WTC11 (cell line): ENCODE measurements around the gene SAMD4A. TPM values are rescaled to one million over a fixed set of nuclear protein-coding genes. Genes with fewer than 3 reads are reported as not detected.

Experiments used
- ATAC-seq: fragments of 200-7000 bp; cut with Tn5 transposase; 2 replicates; pipeline ENCODE4 v1.10.0; 2021; ENCODE audit warnings: mild to moderate bottlenecking, moderate library complexity
- CTCF ChIA-PET: fragments of 300-600 bp; sonication (Branson Sonifier 250); formaldehyde crosslinking; loops from one replicate; lab custom pipeline; 2021; ENCODE audit warnings: antibody characterized with exemption; lab: Charles Lee
- POLR2A ChIA-PET: fragments of 350-600 bp; sonication (Branson Sonifier 250); formaldehyde crosslinking; loops from one replicate; lab custom pipeline; 2021; ENCODE audit warnings: antibody characterized with exemption; lab: Charles Lee
- DNase-seq: peaks from one replicate; pipeline ENCODE4 v3.0.0; 2021; ENCODE audit warnings: low spot score
- H3K27ac Mint-ChIP-seq: 2 replicates; pipeline ENCODE4 v1.8.0; 2021; ENCODE audit warnings: mixed read lengths
- H3K27me3 Mint-ChIP-seq: 2 replicates; pipeline ENCODE4 v1.8.0; 2021; ENCODE audit warnings: low read depth, mild to moderate bottlenecking, moderate library complexity, mixed read lengths
- H3K36me3 Mint-ChIP-seq: 2 replicates; pipeline ENCODE4 v1.8.0; 2021; ENCODE audit warnings: mixed read lengths
- H3K4me1 Mint-ChIP-seq: 2 replicates; pipeline ENCODE4 v1.8.0; 2022; ENCODE audit warnings: mixed read lengths
- H3K4me3 Mint-ChIP-seq: 2 replicates; pipeline ENCODE4 v1.8.0; 2021; ENCODE audit warnings: mild to moderate bottlenecking, moderate library complexity, mixed read lengths
- H3K9me3 Mint-ChIP-seq: 2 replicates; pipeline ENCODE4 v1.8.0; 2021; ENCODE audit warnings: mixed read lengths
- GABPB1 ChIP-seq: sonication (generic); formaldehyde crosslinking; IDR thresholded peaks from 2 replicates; pipeline ENCODE4 v1.8.1; 2023; ENCODE audit warnings: mild to moderate bottlenecking, missing genetic modification reagents
- MYBL2 ChIP-seq: sonication (generic); formaldehyde crosslinking; IDR thresholded peaks from 2 replicates; pipeline ENCODE4 v1.8.1; 2023; ENCODE audit warnings: mild to moderate bottlenecking, moderate library complexity, missing genetic modification reagents
- RELA ChIP-seq: sonication (generic); formaldehyde crosslinking; IDR thresholded peaks from 2 replicates; pipeline ENCODE4 v1.8.1; 2022; ENCODE audit warnings: missing genetic modification reagents, mild to moderate bottlenecking, borderline replicate concordance
- TEAD1 ChIP-seq: sonication (generic); formaldehyde crosslinking; IDR thresholded peaks from 2 replicates; pipeline ENCODE4 v1.8.0; 2022; ENCODE audit warnings: mild to moderate bottlenecking, missing genetic modification reagents
- TEAD4 ChIP-seq: sonication (generic); formaldehyde crosslinking; IDR thresholded peaks from 2 replicates; pipeline ENCODE4 v1.8.0; 2022; ENCODE audit warnings: mild to moderate bottlenecking, missing genetic modification reagents
- ZNF138 ChIP-seq: sonication (generic); formaldehyde crosslinking; conservative IDR thresholded peaks from 2 replicates; pipeline ENCODE4 v1.8.1; 2022; ENCODE audit warnings: mild to moderate bottlenecking, moderate library complexity, missing genetic modification reagents
- ZNF671 ChIP-seq: fragments of 250-450 bp; sonication (Bioruptor Pico); IDR thresholded peaks from 2 replicates; pipeline ENCODE4 v1.8.0; 2021; ENCODE audit warnings: mild to moderate bottlenecking
- total RNA-seq: library from RNA; stranded (reverse); gene quantifications from 3 replicates; pipeline ENCODE4 v1.2.3, GENCODE V29; 2021
- TF ChIP-seq, protein P1 (sequence below): sonication (generic); formaldehyde crosslinking; IDR thresholded peaks from 2 replicates; pipeline ENCODE4 v1.8.0; 2022; ENCODE audit warnings: mild to moderate bottlenecking, missing genetic modification reagents
- TF ChIP-seq, protein P2 (sequence below): sonication (generic); formaldehyde crosslinking; IDR thresholded peaks from 2 replicates; pipeline ENCODE4 v1.8.1; 2023; ENCODE audit warnings: mild to moderate bottlenecking, missing genetic modification reagents, moderate library complexity
- TF ChIP-seq, protein P3 (sequence below): sonication (generic); formaldehyde crosslinking; IDR thresholded peaks from 2 replicates; pipeline ENCODE4 v1.8.0; 2023; ENCODE audit warnings: mild to moderate bottlenecking, missing genetic modification reagents
- TF ChIP-seq, protein P4 (sequence below): sonication (generic); formaldehyde crosslinking; IDR thresholded peaks from 2 replicates; pipeline ENCODE4 v1.8.1; 2023; ENCODE audit warnings: mild to moderate bottlenecking, missing genetic modification reagents, moderate library complexity
- TF ChIP-seq, protein P5 (sequence below): sonication (generic); formaldehyde crosslinking; IDR thresholded peaks from 2 replicates; pipeline ENCODE4 v1.8.0; 2023; ENCODE audit warnings: missing genetic modification reagents
- TF ChIP-seq, protein P6 (sequence below): sonication (generic); formaldehyde crosslinking; IDR thresholded peaks from 2 replicates; pipeline ENCODE4 v1.8.1; 2023; ENCODE audit warnings: mild to moderate bottlenecking, missing genetic modification reagents, borderline replicate concordance
- TF ChIP-seq, protein P7 (sequence below): fragments of 250-450 bp; sonication (Bioruptor Pico); IDR thresholded peaks from 2 replicates; pipeline ENCODE4 v1.9.0; 2021; ENCODE audit warnings: mild to moderate bottlenecking, borderline replicate concordance

The SAMD4A gene
- total RNA-seq, 1 experiment from 2014 or later, result 6.0 TPM

DNA sequence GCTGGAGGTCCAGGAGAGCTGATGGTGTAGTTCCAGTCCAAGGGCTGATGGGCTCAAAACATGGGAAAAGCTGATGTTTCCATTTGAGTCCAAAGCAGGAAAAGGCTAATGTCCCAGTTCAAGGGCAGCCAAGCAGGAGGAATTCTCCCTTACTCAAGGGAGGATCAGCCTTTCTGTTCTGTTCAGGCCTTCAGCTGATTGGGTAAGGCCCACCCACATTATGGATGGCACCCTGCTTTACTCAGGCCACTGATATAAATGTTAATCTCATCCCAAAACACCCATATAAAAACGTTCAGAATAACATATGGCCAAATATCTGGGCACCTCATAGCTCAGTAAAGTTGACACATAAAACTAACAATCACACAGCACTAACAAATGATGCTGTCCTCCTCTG lies 64.1 kb downstream of the SAMD4A start:
- ATAC-seq (no peak), DNase-seq (no peak)
- H3K4me3 Mint-ChIP-seq, result no peak overlapping the region
- peaks cover 13% of the 10 kb centered on the region for H3K9me3 Mint-ChIP-seq
- H3K27me3 Mint-ChIP-seq, result no peaks in the 10 kb centered on the region
- ChIA-PET CTCF (interaction anchor here (1.3 kb wide), 1 partner anchor 12 kb away, joined by 5 read pairs; no protein-coding TSS in a partner anchor), POLR2A (no interaction called here)
- no peak for TF ChIP-seq ZNF671 (CRISPR knock-in tag)
- TF ChIP-seq, protein P1, sequence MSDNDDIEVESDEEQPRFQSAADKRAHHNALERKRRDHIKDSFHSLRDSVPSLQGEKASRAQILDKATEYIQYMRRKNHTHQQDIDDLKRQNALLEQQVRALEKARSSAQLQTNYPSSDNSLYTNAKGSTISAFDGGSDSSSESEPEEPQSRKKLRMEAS (CRISPR knock-in tag), result no peak
- TF ChIP-seq, protein P2, sequence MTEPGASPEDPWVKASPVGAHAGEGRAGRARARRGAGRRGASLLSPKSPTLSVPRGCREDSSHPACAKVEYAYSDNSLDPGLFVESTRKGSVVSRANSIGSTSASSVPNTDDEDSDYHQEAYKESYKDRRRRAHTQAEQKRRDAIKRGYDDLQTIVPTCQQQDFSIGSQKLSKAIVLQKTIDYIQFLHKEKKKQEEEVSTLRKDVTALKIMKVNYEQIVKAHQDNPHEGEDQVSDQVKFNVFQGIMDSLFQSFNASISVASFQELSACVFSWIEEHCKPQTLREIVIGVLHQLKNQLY (CRISPR knock-in tag), result no peak
- no peak for TF ChIP-seq ZNF138 (CRISPR knock-in tag)
- no peak for TF ChIP-seq RELA (CRISPR knock-in tag)
- TF ChIP-seq, protein P3, sequence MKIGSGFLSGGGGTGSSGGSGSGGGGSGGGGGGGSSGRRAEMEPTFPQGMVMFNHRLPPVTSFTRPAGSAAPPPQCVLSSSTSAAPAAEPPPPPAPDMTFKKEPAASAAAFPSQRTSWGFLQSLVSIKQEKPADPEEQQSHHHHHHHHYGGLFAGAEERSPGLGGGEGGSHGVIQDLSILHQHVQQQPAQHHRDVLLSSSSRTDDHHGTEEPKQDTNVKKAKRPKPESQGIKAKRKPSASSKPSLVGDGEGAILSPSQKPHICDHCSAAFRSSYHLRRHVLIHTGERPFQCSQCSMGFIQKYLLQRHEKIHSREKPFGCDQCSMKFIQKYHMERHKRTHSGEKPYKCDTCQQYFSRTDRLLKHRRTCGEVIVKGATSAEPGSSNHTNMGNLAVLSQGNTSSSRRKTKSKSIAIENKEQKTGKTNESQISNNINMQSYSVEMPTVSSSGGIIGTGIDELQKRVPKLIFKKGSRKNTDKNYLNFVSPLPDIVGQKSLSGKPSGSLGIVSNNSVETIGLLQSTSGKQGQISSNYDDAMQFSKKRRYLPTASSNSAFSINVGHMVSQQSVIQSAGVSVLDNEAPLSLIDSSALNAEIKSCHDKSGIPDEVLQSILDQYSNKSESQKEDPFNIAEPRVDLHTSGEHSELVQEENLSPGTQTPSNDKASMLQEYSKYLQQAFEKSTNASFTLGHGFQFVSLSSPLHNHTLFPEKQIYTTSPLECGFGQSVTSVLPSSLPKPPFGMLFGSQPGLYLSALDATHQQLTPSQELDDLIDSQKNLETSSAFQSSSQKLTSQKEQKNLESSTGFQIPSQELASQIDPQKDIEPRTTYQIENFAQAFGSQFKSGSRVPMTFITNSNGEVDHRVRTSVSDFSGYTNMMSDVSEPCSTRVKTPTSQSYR, result no peak
- no peak for TF ChIP-seq GABPB1 (CRISPR knock-in tag)
- TF ChIP-seq, protein P4, sequence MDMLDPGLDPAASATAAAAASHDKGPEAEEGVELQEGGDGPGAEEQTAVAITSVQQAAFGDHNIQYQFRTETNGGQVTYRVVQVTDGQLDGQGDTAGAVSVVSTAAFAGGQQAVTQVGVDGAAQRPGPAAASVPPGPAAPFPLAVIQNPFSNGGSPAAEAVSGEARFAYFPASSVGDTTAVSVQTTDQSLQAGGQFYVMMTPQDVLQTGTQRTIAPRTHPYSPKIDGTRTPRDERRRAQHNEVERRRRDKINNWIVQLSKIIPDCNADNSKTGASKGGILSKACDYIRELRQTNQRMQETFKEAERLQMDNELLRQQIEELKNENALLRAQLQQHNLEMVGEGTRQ (CRISPR knock-in tag), result no peak
- TF ChIP-seq TEAD4 (CRISPR knock-in tag), result no peak
- TF ChIP-seq, protein P5, sequence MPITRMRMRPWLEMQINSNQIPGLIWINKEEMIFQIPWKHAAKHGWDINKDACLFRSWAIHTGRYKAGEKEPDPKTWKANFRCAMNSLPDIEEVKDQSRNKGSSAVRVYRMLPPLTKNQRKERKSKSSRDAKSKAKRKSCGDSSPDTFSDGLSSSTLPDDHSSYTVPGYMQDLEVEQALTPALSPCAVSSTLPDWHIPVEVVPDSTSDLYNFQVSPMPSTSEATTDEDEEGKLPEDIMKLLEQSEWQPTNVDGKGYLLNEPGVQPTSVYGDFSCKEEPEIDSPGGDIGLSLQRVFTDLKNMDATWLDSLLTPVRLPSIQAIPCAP, result no peak
- TF ChIP-seq, protein P6, sequence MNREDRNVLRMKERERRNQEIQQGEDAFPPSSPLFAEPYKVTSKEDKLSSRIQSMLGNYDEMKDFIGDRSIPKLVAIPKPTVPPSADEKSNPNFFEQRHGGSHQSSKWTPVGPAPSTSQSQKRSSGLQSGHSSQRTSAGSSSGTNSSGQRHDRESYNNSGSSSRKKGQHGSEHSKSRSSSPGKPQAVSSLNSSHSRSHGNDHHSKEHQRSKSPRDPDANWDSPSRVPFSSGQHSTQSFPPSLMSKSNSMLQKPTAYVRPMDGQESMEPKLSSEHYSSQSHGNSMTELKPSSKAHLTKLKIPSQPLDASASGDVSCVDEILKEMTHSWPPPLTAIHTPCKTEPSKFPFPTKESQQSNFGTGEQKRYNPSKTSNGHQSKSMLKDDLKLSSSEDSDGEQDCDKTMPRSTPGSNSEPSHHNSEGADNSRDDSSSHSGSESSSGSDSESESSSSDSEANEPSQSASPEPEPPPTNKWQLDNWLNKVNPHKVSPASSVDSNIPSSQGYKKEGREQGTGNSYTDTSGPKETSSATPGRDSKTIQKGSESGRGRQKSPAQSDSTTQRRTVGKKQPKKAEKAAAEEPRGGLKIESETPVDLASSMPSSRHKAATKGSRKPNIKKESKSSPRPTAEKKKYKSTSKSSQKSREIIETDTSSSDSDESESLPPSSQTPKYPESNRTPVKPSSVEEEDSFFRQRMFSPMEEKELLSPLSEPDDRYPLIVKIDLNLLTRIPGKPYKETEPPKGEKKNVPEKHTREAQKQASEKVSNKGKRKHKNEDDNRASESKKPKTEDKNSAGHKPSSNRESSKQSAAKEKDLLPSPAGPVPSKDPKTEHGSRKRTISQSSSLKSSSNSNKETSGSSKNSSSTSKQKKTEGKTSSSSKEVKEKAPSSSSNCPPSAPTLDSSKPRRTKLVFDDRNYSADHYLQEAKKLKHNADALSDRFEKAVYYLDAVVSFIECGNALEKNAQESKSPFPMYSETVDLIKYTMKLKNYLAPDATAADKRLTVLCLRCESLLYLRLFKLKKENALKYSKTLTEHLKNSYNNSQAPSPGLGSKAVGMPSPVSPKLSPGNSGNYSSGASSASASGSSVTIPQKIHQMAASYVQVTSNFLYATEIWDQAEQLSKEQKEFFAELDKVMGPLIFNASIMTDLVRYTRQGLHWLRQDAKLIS (CRISPR knock-in tag), result no peak
- TF ChIP-seq MYBL2 (CRISPR knock-in tag), result no peak
- no peak for TF ChIP-seq TEAD1 (CRISPR knock-in tag)
- peaks cover 4% of the 10 kb centered on the region; the same call in 1 of the 2 replicates for H3K36me3 Mint-ChIP-seq
- H3K4me1 Mint-ChIP-seq, result peaks cover 26% of the 10 kb centered on the region
- no peak overlapping the region for H3K27ac Mint-ChIP-seq

DNA sequence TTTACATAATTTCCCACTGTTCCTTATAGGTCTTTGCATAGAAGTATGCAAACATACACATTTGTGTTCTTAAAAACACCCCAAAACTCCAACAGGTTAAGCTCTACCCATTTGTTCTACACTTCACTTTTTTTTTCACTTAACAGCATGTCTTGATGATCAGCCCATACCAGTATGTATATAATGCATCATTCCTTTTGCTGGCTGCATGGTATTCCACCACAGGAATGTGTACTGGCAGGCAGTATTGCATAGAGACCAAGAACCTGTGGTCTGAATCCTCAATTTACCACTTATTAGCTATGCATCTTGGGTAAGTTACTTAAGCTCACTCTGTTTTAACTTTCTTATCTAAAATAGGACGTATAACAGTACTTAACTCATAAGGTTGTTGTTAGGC lies 65.5 kb downstream of the SAMD4A start:
- TF ChIP-seq, protein P7, sequence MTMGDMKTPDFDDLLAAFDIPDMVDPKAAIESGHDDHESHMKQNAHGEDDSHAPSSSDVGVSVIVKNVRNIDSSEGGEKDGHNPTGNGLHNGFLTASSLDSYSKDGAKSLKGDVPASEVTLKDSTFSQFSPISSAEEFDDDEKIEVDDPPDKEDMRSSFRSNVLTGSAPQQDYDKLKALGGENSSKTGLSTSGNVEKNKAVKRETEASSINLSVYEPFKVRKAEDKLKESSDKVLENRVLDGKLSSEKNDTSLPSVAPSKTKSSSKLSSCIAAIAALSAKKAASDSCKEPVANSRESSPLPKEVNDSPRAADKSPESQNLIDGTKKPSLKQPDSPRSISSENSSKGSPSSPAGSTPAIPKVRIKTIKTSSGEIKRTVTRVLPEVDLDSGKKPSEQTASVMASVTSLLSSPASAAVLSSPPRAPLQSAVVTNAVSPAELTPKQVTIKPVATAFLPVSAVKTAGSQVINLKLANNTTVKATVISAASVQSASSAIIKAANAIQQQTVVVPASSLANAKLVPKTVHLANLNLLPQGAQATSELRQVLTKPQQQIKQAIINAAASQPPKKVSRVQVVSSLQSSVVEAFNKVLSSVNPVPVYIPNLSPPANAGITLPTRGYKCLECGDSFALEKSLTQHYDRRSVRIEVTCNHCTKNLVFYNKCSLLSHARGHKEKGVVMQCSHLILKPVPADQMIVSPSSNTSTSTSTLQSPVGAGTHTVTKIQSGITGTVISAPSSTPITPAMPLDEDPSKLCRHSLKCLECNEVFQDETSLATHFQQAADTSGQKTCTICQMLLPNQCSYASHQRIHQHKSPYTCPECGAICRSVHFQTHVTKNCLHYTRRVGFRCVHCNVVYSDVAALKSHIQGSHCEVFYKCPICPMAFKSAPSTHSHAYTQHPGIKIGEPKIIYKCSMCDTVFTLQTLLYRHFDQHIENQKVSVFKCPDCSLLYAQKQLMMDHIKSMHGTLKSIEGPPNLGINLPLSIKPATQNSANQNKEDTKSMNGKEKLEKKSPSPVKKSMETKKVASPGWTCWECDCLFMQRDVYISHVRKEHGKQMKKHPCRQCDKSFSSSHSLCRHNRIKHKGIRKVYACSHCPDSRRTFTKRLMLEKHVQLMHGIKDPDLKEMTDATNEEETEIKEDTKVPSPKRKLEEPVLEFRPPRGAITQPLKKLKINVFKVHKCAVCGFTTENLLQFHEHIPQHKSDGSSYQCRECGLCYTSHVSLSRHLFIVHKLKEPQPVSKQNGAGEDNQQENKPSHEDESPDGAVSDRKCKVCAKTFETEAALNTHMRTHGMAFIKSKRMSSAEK (CRISPR knock-in tag), result no peak
- H3K9me3 Mint-ChIP-seq, result peaks cover 13% of the 10 kb centered on the region
- DNase-seq (no peak), ATAC-seq (no peak)
- H3K36me3 Mint-ChIP-seq, result peaks cover 4% of the 10 kb centered on the region; the same call in 1 of the 2 replicates
- H3K4me3 Mint-ChIP-seq, result no peak overlapping the region
- ChIA-PET CTCF (no interaction called here), POLR2A (no interaction called here)
- H3K27me3 Mint-ChIP-seq, result no peaks in the 10 kb centered on the region
- peaks cover 16% of the 10 kb centered on the region for H3K4me1 Mint-ChIP-seq
- H3K27ac Mint-ChIP-seq, result no peak overlapping the region
